ENCODE results near the gene ACAD8. TPM values are rescaled to one million over a fixed set of nuclear protein-coding genes. Genes with fewer than 3 reads are reported as not detected.

ACAD8 gene
- total and polyA plus RNA-seq, 2 experiments from 2014 or later = 18.9 to 19.4 TPM

DNA sequence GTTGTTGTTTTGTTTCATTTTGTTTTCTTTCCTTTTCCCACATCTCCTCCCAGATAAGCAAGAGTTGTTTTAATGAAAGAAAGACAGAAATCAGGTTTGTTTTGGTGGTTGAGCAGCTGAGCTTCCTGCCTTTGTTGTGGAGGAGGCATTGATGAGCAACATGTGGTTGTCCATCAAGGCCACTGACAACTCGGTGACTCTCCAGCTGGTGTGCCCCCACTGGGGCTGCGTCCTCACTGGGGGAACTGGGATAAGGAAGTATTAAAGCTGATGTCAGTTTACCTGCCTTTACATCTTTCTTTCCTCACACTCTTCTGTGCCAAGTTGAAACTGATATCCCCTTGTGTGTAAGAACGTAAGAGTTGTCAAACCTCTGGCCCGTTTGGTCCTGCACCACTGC is 23.0 kb upstream of the ACAD8 start:
- peaks cover 37% of the 10 kb centered on the region for H3K4me1 ChIP-seq (ENCODE audit: insufficient read depth)
- no peak overlapping the region for H3K9ac ChIP-seq
- DNase-seq = no peak
- H3K79me2 ChIP-seq (ENCODE audit: insufficient read depth) = peaks cover 100% of the 10 kb centered on the region
- WGBS, 2 experiments (ENCODE audit: low coverage in 1 of 2, low lambda C conversion rate in 2 of 2, missing lambda C conversion rate in 2 of 2) = 90 to 93% methylated on average over 4 of the region's 4 CpGs
- peaks cover 17% of the 10 kb centered on the region; the same call in 1 of the 2 replicates for H4K20me1 ChIP-seq (ENCODE audit: insufficient read depth)
- H3K36me3 ChIP-seq (ENCODE audit: low read depth) = no peaks in the 10 kb centered on the region
- no peak overlapping the region for H3K27ac ChIP-seq
- no peak overlapping the region for H2AFZ ChIP-seq
- H3K4me2 ChIP-seq (ENCODE audit: unreplicated experiment) = no peak overlapping the region
- in situ Hi-C loops (cut with MboI) = no loop called here
- no peaks in the 10 kb centered on the region for H3K27me3 ChIP-seq (replicated peaks; ENCODE audit: insufficient read depth)
- TF ChIP-seq EZH2phosphoT487 (IDR thresholded peaks at IDR 0.05; ENCODE audit: insufficient read depth, low read depth) = no peak
- no peak for TF ChIP-seq EZH2 (IDR thresholded peaks at IDR 0.05; ENCODE audit: insufficient read depth, poor library complexity, severe bottlenecking)
- H3F3A ChIP-seq (ENCODE audit: insufficient read depth) = peaks cover 20% of the 10 kb centered on the region
- no peaks in the 10 kb centered on the region for H3K9me3 ChIP-seq (ENCODE audit: low read depth)
- no peak overlapping the region for H3K4me3 ChIP-seq
- no peaks in the 10 kb centered on the region for H3K9me2 ChIP-seq (ENCODE audit: insufficient read depth)

DNA sequence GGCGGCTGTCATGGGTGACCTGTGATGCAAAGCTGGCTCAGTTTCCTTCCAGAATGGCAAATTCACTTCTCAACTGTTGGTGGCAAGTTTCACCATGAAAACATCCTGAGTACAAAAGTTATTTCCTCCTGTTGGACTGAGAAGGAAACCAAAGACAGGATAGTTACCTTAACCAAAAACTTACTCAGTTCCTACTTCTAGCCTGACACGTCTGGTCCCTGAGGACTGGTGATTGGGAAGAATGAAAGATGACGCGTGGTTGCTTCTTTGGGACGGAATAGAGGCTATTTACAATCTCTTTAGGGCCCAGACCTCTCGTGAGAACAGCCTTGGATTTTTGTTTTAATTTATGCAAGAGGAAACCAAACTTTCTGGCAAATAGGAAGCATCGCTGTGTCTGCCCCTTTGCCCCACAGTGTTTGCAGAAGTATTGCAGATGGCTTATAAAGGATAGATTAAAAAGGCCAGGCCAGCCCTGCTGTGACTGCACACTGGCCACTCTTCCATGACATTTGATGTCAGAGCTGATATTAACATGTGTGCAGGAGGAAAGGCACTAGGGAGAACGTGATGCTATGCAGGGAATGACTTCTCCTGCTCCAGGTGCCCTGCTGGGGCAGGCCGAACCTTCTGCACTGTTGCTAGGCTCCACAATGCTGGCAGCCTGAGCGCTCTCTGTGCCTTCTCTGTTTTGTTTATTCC is 21.3 kb upstream of the ACAD8 start:
- Histone ChIP-seq H3K4me1 (ENCODE audit: insufficient read depth) (peaks cover 22% of the 10 kb centered on the region), H3K27me3 (replicated peaks; ENCODE audit: insufficient read depth) (no peaks in the 10 kb centered on the region), H3K9me2 (ENCODE audit: insufficient read depth) (no peaks in the 10 kb centered on the region)

DNA sequence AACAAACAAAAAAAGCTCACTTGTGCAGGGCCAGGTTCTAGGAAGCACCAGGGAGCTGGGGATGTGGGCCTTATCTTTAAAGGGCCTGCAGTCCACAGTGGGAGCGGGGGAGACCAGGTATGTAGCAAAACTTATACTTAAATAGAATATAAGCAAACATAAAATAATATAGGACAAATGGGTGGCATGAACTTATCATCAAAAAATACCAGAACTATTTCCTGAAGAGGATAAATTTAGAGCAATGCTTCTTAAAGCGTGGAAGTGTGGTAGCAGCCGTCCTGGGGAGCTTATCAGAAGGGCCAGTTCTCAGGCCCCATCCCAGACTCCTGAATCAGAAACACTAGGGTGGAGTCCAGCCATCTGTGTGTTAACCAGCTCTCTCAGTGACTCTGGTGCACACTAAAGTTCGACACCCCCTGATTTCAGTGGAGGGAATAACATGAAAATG is 19.6 kb upstream of the ACAD8 start:
- WGBS, 2 experiments (ENCODE audit: low coverage in 1 of 2, low lambda C conversion rate in 2 of 2, missing lambda C conversion rate in 2 of 2) = 93 to 95% methylated on average over 4 of the region's 4 CpGs

More for the DNA sequence above, 21.3 kb upstream of the ACAD8 start:
- Histone ChIP-seq H2AFZ (no peak overlapping the region), H4K20me1 (ENCODE audit: insufficient read depth) (peaks cover 17% of the 10 kb centered on the region; the same call in 1 of the 2 replicates), H3F3A (ENCODE audit: insufficient read depth) (peaks cover 20% of the 10 kb centered on the region), H3K79me2 (ENCODE audit: insufficient read depth) (peaks cover 87% of the 10 kb centered on the region), H3K4me2 (ENCODE audit: unreplicated experiment) (no peak overlapping the region), H3K4me3 (no peak overlapping the region), H3K9me3 (ENCODE audit: low read depth) (no peaks in the 10 kb centered on the region), H3K27ac (no peak overlapping the region), H3K36me3 (ENCODE audit: low read depth) (no peaks in the 10 kb centered on the region), H3K9ac (no peak overlapping the region)
- TF ChIP-seq EZH2 (IDR thresholded peaks at IDR 0.05; ENCODE audit: insufficient read depth, poor library complexity, severe bottlenecking) (no peak), EZH2phosphoT487 (IDR thresholded peaks at IDR 0.05; ENCODE audit: insufficient read depth, low read depth) (no peak)
- WGBS, 2 experiments (ENCODE audit: low coverage in 1 of 2, low lambda C conversion rate in 2 of 2, missing lambda C conversion rate in 2 of 2) = 73 to 74% methylated on average over 10 of the region's 10 CpGs
- in situ Hi-C loops (cut with MboI) = no loop called here
- no peak for DNase-seq

DNA sequence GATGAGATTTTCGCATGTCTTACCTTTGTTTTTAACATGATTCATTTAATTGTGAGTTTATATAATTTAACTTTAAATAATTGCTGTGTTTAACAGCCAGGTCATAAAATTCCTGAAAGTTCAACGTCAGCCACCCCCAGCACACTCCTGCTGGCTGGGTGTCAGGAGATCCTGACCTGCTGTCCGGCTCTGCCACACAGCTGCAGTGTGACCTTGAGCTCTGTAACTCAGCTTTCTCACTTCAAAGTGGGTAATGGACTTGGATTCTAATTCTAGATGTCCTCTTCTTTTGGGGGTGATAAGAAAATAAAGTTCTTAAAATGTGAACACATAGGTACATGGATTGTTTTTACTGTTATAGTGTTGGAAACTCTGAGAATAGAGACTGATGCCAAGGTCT is 18.0 kb upstream of the ACAD8 start:
- Histone ChIP-seq H3K9ac (no peak overlapping the region), H3K9me3 (ENCODE audit: low read depth) (no peaks in the 10 kb centered on the region), H3F3A (ENCODE audit: insufficient read depth) (no peaks in the 10 kb centered on the region), H2AFZ (no peak overlapping the region), H3K4me3 (no peak overlapping the region), H3K4me1 (ENCODE audit: insufficient read depth) (no peaks in the 10 kb centered on the region), H3K36me3 (ENCODE audit: low read depth) (0 out of 2 replicates have a peak, but pooled peaks cover 6% of the 10 kb centered on the region), H3K9me2 (ENCODE audit: insufficient read depth) (no peaks in the 10 kb centered on the region), H3K27ac (no peak overlapping the region), H3K27me3 (replicated peaks; ENCODE audit: insufficient read depth) (no peaks in the 10 kb centered on the region), H3K79me2 (ENCODE audit: insufficient read depth) (peaks cover 54% of the 10 kb centered on the region), H3K4me2 (ENCODE audit: unreplicated experiment) (no peak overlapping the region), H4K20me1 (ENCODE audit: insufficient read depth) (peaks cover under 1% of the 10 kb centered on the region; the same call in 1 of the 2 replicates)
- DNase-seq = no peak
- 68 to 78% methylated on average over 3 of the region's 3 CpGs for WGBS, 2 experiments (ENCODE audit: low coverage in 1 of 2, low lambda C conversion rate in 2 of 2, missing lambda C conversion rate in 2 of 2)
- TF ChIP-seq EZH2phosphoT487 (IDR thresholded peaks at IDR 0.05; ENCODE audit: insufficient read depth, low read depth) = no peak
- TF ChIP-seq EZH2 (IDR thresholded peaks at IDR 0.05; ENCODE audit: insufficient read depth, poor library complexity, severe bottlenecking) = no peak
- in situ Hi-C loops (cut with MboI) = no loop called here

More for the DNA sequence above, 19.6 kb upstream of the ACAD8 start:
- Histone ChIP-seq H3K27me3 (replicated peaks; ENCODE audit: insufficient read depth) (no peaks in the 10 kb centered on the region), H3K9me2 (ENCODE audit: insufficient read depth) (no peaks in the 10 kb centered on the region), H3K27ac (no peak overlapping the region), H3K79me2 (ENCODE audit: insufficient read depth) (peaks cover 70% of the 10 kb centered on the region), H2AFZ (no peak overlapping the region), H3K9ac (no peak overlapping the region), H4K20me1 (ENCODE audit: insufficient read depth) (peaks cover 11% of the 10 kb centered on the region; the same call in 1 of the 2 replicates), H3K4me2 (ENCODE audit: unreplicated experiment) (no peak overlapping the region), H3F3A (ENCODE audit: insufficient read depth) (peaks cover 12% of the 10 kb centered on the region), H3K9me3 (ENCODE audit: low read depth) (no peaks in the 10 kb centered on the region), H3K36me3 (ENCODE audit: low read depth) (no peaks in the 10 kb centered on the region), H3K4me1 (ENCODE audit: insufficient read depth) (peaks cover 15% of the 10 kb centered on the region), H3K4me3 (no peak overlapping the region)
- TF ChIP-seq EZH2phosphoT487 (IDR thresholded peaks at IDR 0.05; ENCODE audit: insufficient read depth, low read depth) (no peak), EZH2 (IDR thresholded peaks at IDR 0.05; ENCODE audit: insufficient read depth, poor library complexity, severe bottlenecking) (no peak)
- in situ Hi-C loops (cut with MboI) = no loop called here
- DNase-seq = no peak

Data from GM23248 (cell line).